C4-2B (cell line): Measurements from ENCODE around the gene LMF2.

Experiments used
- H3K27ac ChIP-seq: fragments of 450-650 bp; 2 replicates; pipeline ENCODE4 v1.5.1; 2017
- CTCF ChIP-seq: fragments of 450-650 bp; conservative IDR thresholded peaks from 2 replicates; pipeline ENCODE4 v1.5.1; 2017; ENCODE audit warnings: mild to moderate bottlenecking
- ZFX ChIP-seq: fragments of 450-650 bp; IDR thresholded peaks from 2 replicates; pipeline ENCODE4 v1.6.1; 2017

LMF2 gene

GRCh38 chr22:50507421-50507990 lies at the start of gene LMF2:
LMF2 (minus strand) TSS chr22:50507702; CDS start chr22:50507675, 27 bp downstream.
- no peak for TF ChIP-seq CTCF
- TF ChIP-seq ZFX, result peak; percentile 82; the same call in 1 of the 2 replicates

GRCh38 chr22:50556703-50557102 lies 49.2 kb upstream of the LMF2 start:
- TF ChIP-seq ZFX (no peak), CTCF (no peak)

More at GRCh38 chr22:50507421-50507990, at the start of gene LMF2:
- H3K27ac ChIP-seq, result peak within 1 kb of the TSS; percentile 85

GRCh38 chr22:50553310-50553709 lies 45.8 kb upstream of the LMF2 start:
- no peak for TF ChIP-seq ZFX
- TF ChIP-seq CTCF, result no peak

More at GRCh38 chr22:50556703-50557102, 49.2 kb upstream of the LMF2 start:
- no peak overlapping the region for H3K27ac ChIP-seq

GRCh38 chr22:50551160-50551752 lies 43.8 kb upstream of the LMF2 start:
- H3K27ac ChIP-seq, result no peak overlapping the region
- TF ChIP-seq ZFX, result no peak
- no peak for TF ChIP-seq CTCF

More at GRCh38 chr22:50553310-50553709, 45.8 kb upstream of the LMF2 start:
- H3K27ac ChIP-seq, result no peak overlapping the region

GRCh38 chr22:50550395-50550794 lies 42.9 kb upstream of the LMF2 start:
- TF ChIP-seq CTCF (no peak), ZFX (no peak)
- H3K27ac ChIP-seq, result no peak overlapping the region

- no peak overlapping the region for H3K27ac ChIP-seq
- TF ChIP-seq CTCF (no peak), ZFX (no peak)
These were observed 41.7 kb upstream of the LMF2 start for GRCh38 chr22:50548921-50549790.
